ENCODE results near the gene ARHGEF4.

ARHGEF4 gene

GRCh38 chr2:130823171-130823885 is 13.4 kb upstream of the ARHGEF4 start:
- in situ Hi-C loops (cut with HindIII; ENCODE audit: low pct_unique_long_range_greater_than_20kb, low sequenced_read_pairs): no loop called here
- no peak for DNase-seq (ENCODE audit: low read depth in 1 of 2, low spot score in 1 of 2)
- no peak for TF ChIP-seq JUND (IDR thresholded peaks at IDR 0.05; ENCODE audit: low read depth)

GRCh38 chr2:130823886-130824491 is 12.7 kb upstream of the ARHGEF4 start:
- no peak for DNase-seq (ENCODE audit: low read depth in 1 of 2, low spot score in 1 of 2)
- in situ Hi-C loops (cut with HindIII; ENCODE audit: low pct_unique_long_range_greater_than_20kb, low sequenced_read_pairs): no loop called here
- TF ChIP-seq JUND (IDR thresholded peaks at IDR 0.05; ENCODE audit: low read depth): no peak

GRCh38 chr2:130824492-130825061 is 12.1 kb upstream of the ARHGEF4 start:
- in situ Hi-C loops (cut with HindIII; ENCODE audit: low pct_unique_long_range_greater_than_20kb, low sequenced_read_pairs): no loop called here
- DNase-seq (ENCODE audit: low read depth in 1 of 2, low spot score in 1 of 2): no peak
- TF ChIP-seq JUND (IDR thresholded peaks at IDR 0.05; ENCODE audit: low read depth): no peak

- no peak for DNase-seq (ENCODE audit: low read depth in 1 of 2, low spot score in 1 of 2)
- in situ Hi-C loops (cut with HindIII; ENCODE audit: low pct_unique_long_range_greater_than_20kb, low sequenced_read_pairs): no loop called here
- TF ChIP-seq JUND (IDR thresholded peaks at IDR 0.05; ENCODE audit: low read depth): no peak
Observed at GRCh38 chr2:130825231-130825965, 11.3 kb upstream of the ARHGEF4 start.

- in situ Hi-C loops (cut with HindIII; ENCODE audit: low pct_unique_long_range_greater_than_20kb, low sequenced_read_pairs): no loop called here
- no peak for DNase-seq (ENCODE audit: low read depth in 1 of 2, low spot score in 1 of 2)
- TF ChIP-seq JUND (IDR thresholded peaks at IDR 0.05; ENCODE audit: low read depth): no peak
Observed at GRCh38 chr2:130825966-130826253, 10.8 kb upstream of the ARHGEF4 start.

GRCh38 chr2:130826419-130826818 is 10.3 kb upstream of the ARHGEF4 start:
- DNase-seq (ENCODE audit: low read depth in 1 of 2, low spot score in 1 of 2): no peak

GRCh38 chr2:130826821-130827501 is 9.8 kb upstream of the ARHGEF4 start:
- no peak for TF ChIP-seq JUND (IDR thresholded peaks at IDR 0.05; ENCODE audit: low read depth)

More at GRCh38 chr2:130826419-130826818, 10.3 kb upstream of the ARHGEF4 start:
- in situ Hi-C loops (cut with HindIII; ENCODE audit: low pct_unique_long_range_greater_than_20kb, low sequenced_read_pairs): no loop called here
- no peak for TF ChIP-seq JUND (IDR thresholded peaks at IDR 0.05; ENCODE audit: low read depth)

GRCh38 chr2:130827502-130828251 is 9.0 kb upstream of the ARHGEF4 start:
- in situ Hi-C loops (cut with HindIII; ENCODE audit: low pct_unique_long_range_greater_than_20kb, low sequenced_read_pairs): no loop called here
- no peak for TF ChIP-seq JUND (IDR thresholded peaks at IDR 0.05; ENCODE audit: low read depth)
- no peak for DNase-seq (ENCODE audit: low read depth in 1 of 2, low spot score in 1 of 2)

More at GRCh38 chr2:130826821-130827501, 9.8 kb upstream of the ARHGEF4 start:
- no peak for DNase-seq (ENCODE audit: low read depth in 1 of 2, low spot score in 1 of 2)
- in situ Hi-C loops (cut with HindIII; ENCODE audit: low pct_unique_long_range_greater_than_20kb, low sequenced_read_pairs): no loop called here

- TF ChIP-seq JUND (IDR thresholded peaks at IDR 0.05; ENCODE audit: low read depth): no peak
- in situ Hi-C loops (cut with HindIII; ENCODE audit: low pct_unique_long_range_greater_than_20kb, low sequenced_read_pairs): no loop called here
- DNase-seq (ENCODE audit: low read depth in 1 of 2, low spot score in 1 of 2): no peak
Observed at GRCh38 chr2:130828461-130828860, 8.3 kb upstream of the ARHGEF4 start.

- no peak for DNase-seq (ENCODE audit: low read depth in 1 of 2, low spot score in 1 of 2)
- in situ Hi-C loops (cut with HindIII; ENCODE audit: low pct_unique_long_range_greater_than_20kb, low sequenced_read_pairs): no loop called here
- TF ChIP-seq JUND (IDR thresholded peaks at IDR 0.05; ENCODE audit: low read depth): no peak
Observed at GRCh38 chr2:130829015-130829414, 7.7 kb upstream of the ARHGEF4 start.

- no peak for TF ChIP-seq JUND (IDR thresholded peaks at IDR 0.05; ENCODE audit: low read depth)
- in situ Hi-C loops (cut with HindIII; ENCODE audit: low pct_unique_long_range_greater_than_20kb, low sequenced_read_pairs): no loop called here
- no peak for DNase-seq (ENCODE audit: low read depth in 1 of 2, low spot score in 1 of 2)
Observed at GRCh38 chr2:130830538-130830937, 6.2 kb upstream of the ARHGEF4 start.

- no peak for DNase-seq (ENCODE audit: low read depth in 1 of 2, low spot score in 1 of 2)
- TF ChIP-seq JUND (IDR thresholded peaks at IDR 0.05; ENCODE audit: low read depth): no peak
- in situ Hi-C loops (cut with HindIII; ENCODE audit: low pct_unique_long_range_greater_than_20kb, low sequenced_read_pairs): no loop called here
Observed at GRCh38 chr2:130831356-130831755, 5.4 kb upstream of the ARHGEF4 start.

Measured in T47D (cell line).